ENCODE results near the gene ADD1.

ADD1 gene

GRCh38 chr4:2848449-2848848 lies 4.8 kb downstream of the ADD1 start:
- DNase-seq (ENCODE audit: low read depth), result no peak
- TF ChIP-seq CTCF (conservative IDR thresholded peaks at IDR 0.05; ENCODE audit: control insufficient read depth, insufficient read depth, low read depth, low read length), result no peak
- no peak overlapping the region for H3K4me3 ChIP-seq (ENCODE audit: control insufficient read depth, low read depth, low read length)

- no peak for DNase-seq (ENCODE audit: low read depth)
- TF ChIP-seq CTCF (conservative IDR thresholded peaks at IDR 0.05; ENCODE audit: control insufficient read depth, insufficient read depth, low read depth, low read length), result no peak
- no peak overlapping the region for H3K4me3 ChIP-seq (ENCODE audit: control insufficient read depth, low read depth, low read length)
Measured at GRCh38 chr4:2849267-2850152, 5.9 kb downstream of the ADD1 start.

- no peak overlapping the region for H3K4me3 ChIP-seq (ENCODE audit: control insufficient read depth, low read depth, low read length)
- peak; percentile 75 for DNase-seq (ENCODE audit: low read depth)
- no peak for TF ChIP-seq CTCF (conservative IDR thresholded peaks at IDR 0.05; ENCODE audit: control insufficient read depth, insufficient read depth, low read depth, low read length)
Measured at GRCh38 chr4:2850966-2851798, 7.5 kb downstream of the ADD1 start.

GRCh38 chr4:2852481-2852921 lies 8.9 kb downstream of the ADD1 start:
- no peak for DNase-seq (ENCODE audit: low read depth)
- H3K4me3 ChIP-seq (ENCODE audit: control insufficient read depth, low read depth, low read length), result no peak overlapping the region
- no peak for TF ChIP-seq CTCF (conservative IDR thresholded peaks at IDR 0.05; ENCODE audit: control insufficient read depth, insufficient read depth, low read depth, low read length)

- DNase-seq (ENCODE audit: low read depth), result no peak
- TF ChIP-seq CTCF (conservative IDR thresholded peaks at IDR 0.05; ENCODE audit: control insufficient read depth, insufficient read depth, low read depth, low read length), result no peak
- H3K4me3 ChIP-seq (ENCODE audit: control insufficient read depth, low read depth, low read length), result no peak overlapping the region
Measured at GRCh38 chr4:2855584-2855983, 11.9 kb downstream of the ADD1 start.

GRCh38 chr4:2856266-2856665 lies 12.6 kb downstream of the ADD1 start:
- no peak for DNase-seq (ENCODE audit: low read depth)
- TF ChIP-seq CTCF (conservative IDR thresholded peaks at IDR 0.05; ENCODE audit: control insufficient read depth, insufficient read depth, low read depth, low read length), result no peak
- no peak overlapping the region for H3K4me3 ChIP-seq (ENCODE audit: control insufficient read depth, low read depth, low read length)

Data from fibroblast of mammary gland (primary cell).